Lower leg skin (tissue), 4 donors: ENCODE data around the gene SLC46A1. TPM values are rescaled to one million over a fixed set of nuclear protein-coding genes. Genes with fewer than 3 reads are reported as not detected.
A peak's percentile ranks its signal among the peaks of the same experiment; 100 is the strongest.

Experiments
- DNase-seq, 2 donors: peaks; one replicate each; pipeline ENCODE4 v3.0.0-alpha.2; 2019; ENCODE audit warnings: low spot score in 2 of 2
- H3K4me3 ChIP-seq: fragments of 200-600 bp; sonication (generic); 2 replicates; pipeline ENCODE4 v1.5.1; 2017; ENCODE audit warnings: mild to moderate bottlenecking, low read depth; ENCODE audit not compliant: poor library complexity, severe bottlenecking
- CTCF ChIP-seq, 3 donors: fragments of 450-650 bp; IDR thresholded peaks; one replicate each; pipeline ENCODE4 v1.5.1; 2016; ENCODE audit warnings: antibody characterized with exemption in 3 of 3, mild to moderate bottlenecking in 3 of 3, moderate library complexity in 2 of 3
- POLR2A ChIP-seq, 2 donors: fragments of 450-650 bp; IDR thresholded peaks; one replicate each; pipeline ENCODE4 v1.6.1; 2016 to 2017; ENCODE audit warnings: antibody characterized with exemption in 2 of 2, mild to moderate bottlenecking in 1 of 2, moderate library complexity in 1 of 2
- WGBS, 2 donors: methylation state at CpG; one replicate each; pipeline ENCODE4 v1.1.5; 2018; 5-methylcytosine and 5-hydroxymethylcytosine counted together
- intact Hi-C: fragments of 100-400 bp; cut with DNase I; formaldehyde crosslinking; loops from one replicate; pipeline ENCODE4 v1.15.0; 2023; ENCODE audit warnings: low total_unique reads
- total RNA-seq, 4 donors: library from RNA; depleted of rRNA; stranded (reverse); fragments of >200 nt; gene quantifications; one replicate each; pipeline ENCODE4 v1.1.0, GENCODE V29; 2016

The SLC46A1 gene
- total RNA-seq, 4 donors from 2014 or later = 0.89 to 11.5 (median 4.5) TPM

- TF ChIP-seq CTCF (IDR thresholded peaks at IDR 0.05) = no peak
- no peak for TF ChIP-seq POLR2A (IDR thresholded peaks at IDR 0.05)
- WGBS, 2 donors = 88 to 92% methylated on average over 3 of the region's 3 CpGs
- no peak for DNase-seq
- intact Hi-C loops = no loop called here
- no peak overlapping the region for H3K4me3 ChIP-seq
Observed at GRCh38 chr17:28415886-28416285, 9.9 kb upstream of the SLC46A1 start.

GRCh38 chr17:28413804-28414203, 7.8 kb upstream of the SLC46A1 start:
- no peak overlapping the region for H3K4me3 ChIP-seq
- DNase-seq = peak in 1 of 2 donors; percentile 62
- TF ChIP-seq CTCF (IDR thresholded peaks at IDR 0.05) (no peak), POLR2A (IDR thresholded peaks at IDR 0.05) (no peak)
- intact Hi-C loops = no loop called here
- 59 to 71% methylated on average over 7 of the region's 7 CpGs for WGBS, 2 donors

- no peak overlapping the region for H3K4me3 ChIP-seq
- WGBS, 2 donors = 64 to 78% methylated on average over 3 of the region's 3 CpGs
- TF ChIP-seq POLR2A (IDR thresholded peaks at IDR 0.05) (no peak), CTCF (IDR thresholded peaks at IDR 0.05) (no peak)
- intact Hi-C loops = no loop called here
- peak in 1 of 2 donors; percentile 48 for DNase-seq
Observed at GRCh38 chr17:28412099-28412498, 6.1 kb upstream of the SLC46A1 start.

- intact Hi-C loops = no loop called here
- H3K4me3 ChIP-seq = no peak overlapping the region
- TF ChIP-seq POLR2A (IDR thresholded peaks at IDR 0.05) (no peak), CTCF (IDR thresholded peaks at IDR 0.05) (no peak)
- 91 to 92% methylated on average over 1 of the region's 1 CpG for WGBS, 2 donors
- DNase-seq = no peak
Observed at GRCh38 chr17:28407974-28408306, 1.9 kb upstream of the SLC46A1 start.

- WGBS, 2 donors = 67 to 71% methylated on average over 5 of the region's 5 CpGs
Observed at GRCh38 chr17:28407130-28407973, 1.3 kb upstream of the SLC46A1 start.

More at GRCh38 chr17:28407130-28407973, 1.3 kb upstream of the SLC46A1 start:
- intact Hi-C loops = no loop called here
- no peak overlapping the region for H3K4me3 ChIP-seq
- no peak for TF ChIP-seq POLR2A (IDR thresholded peaks at IDR 0.05)
- TF ChIP-seq CTCF (IDR thresholded peaks at IDR 0.05) = no peak
- DNase-seq = no peak
